Small intestine (tissue), 7 donors: ENCODE results near the gene GTF2F2. TPM values are rescaled to one million over a fixed set of nuclear protein-coding genes. Genes with fewer than 3 reads are reported as not detected.
"Not testable (repeated sequence)": the region's sequence is repeated elsewhere in the genome, so short reads cannot be mapped to it uniquely, and the experiment has no call there.

Experiments
- DNase-seq, 2 donors: peaks; one replicate each; pipeline versions ENCODE4 v3.0.0 to v3.0.0-alpha.2; 2013
- FAIRE-seq: peaks from 2 replicates; lab custom pipeline; 2012; peaks lifted over from hg19 to GRCh38; lab: Jason Lieb, UNC
- H3K27ac ChIP-seq, 3 donors: one replicate each; pipeline ENCODE4 v1.5.1; 2013; ENCODE audit warnings: low read length in 2 of 3, mild to moderate bottlenecking in 2 of 3, control low read depth in 1 of 3, inconsistent platforms in 1 of 3, low read depth in 1 of 3, moderate library complexity in 1 of 3
- H3K27me3 ChIP-seq, 3 donors: one replicate each; pipeline ENCODE4 v1.6.1; 2013; ENCODE audit warnings: low read length in 3 of 3, inconsistent platforms in 1 of 3; ENCODE audit not compliant: control insufficient read depth in 3 of 3, insufficient read depth in 3 of 3
- H3K36me3 ChIP-seq, 3 donors: one replicate each; pipeline ENCODE4 v1.6.1; 2013; ENCODE audit warnings: low read length in 3 of 3, inconsistent platforms in 1 of 3, low read depth in 1 of 3, mild to moderate bottlenecking in 1 of 3, moderate library complexity in 1 of 3; ENCODE audit not compliant: control insufficient read depth in 3 of 3, insufficient read depth in 2 of 3
- H3K4me1 ChIP-seq, 3 donors: one replicate each; pipeline ENCODE4 v1.6.1; 2013; ENCODE audit warnings: low read length in 2 of 3, inconsistent platforms in 1 of 3, low read depth in 1 of 3, mild to moderate bottlenecking in 1 of 3, moderate library complexity in 1 of 3; ENCODE audit not compliant: control insufficient read depth in 3 of 3, insufficient read depth in 2 of 3
- H3K4me3 ChIP-seq, 3 donors: one replicate each; pipeline ENCODE4 v1.5.1; 2013; ENCODE audit warnings: low read length in 3 of 3, control low read depth in 1 of 3, inconsistent platforms in 1 of 3, low read depth in 1 of 3, mild to moderate bottlenecking in 1 of 3, moderate library complexity in 1 of 3
- H3K9me3 ChIP-seq, 2 donors: one replicate each; pipeline ENCODE4 v1.6.1; 2013; ENCODE audit warnings: low read depth in 1 of 2, low read length in 1 of 2; ENCODE audit not compliant: control insufficient read depth in 2 of 2, insufficient read depth in 1 of 2
- WGBS, 3 donors: extraction: QIAGEN DNeasy Blood & Tissue Kit; methylation state at CpG; one replicate each; pipeline ENCODE4 v1.1.7; 2013; 5-methylcytosine and 5-hydroxymethylcytosine counted together
- polyA plus RNA-seq, 4 donors: library from polyadenylated mRNA; stranded (reverse) in 3 of 4; unstranded in 1 of 4; fragments of 200-250 nt in 3 of 4; fragments of 120-200 nt in 1 of 4; gene quantifications; one replicate each; pipeline versions ENCODE4 v1.2.1 to v1.2.3, GENCODE V29; 2013
- donor health status: healthy with polysubstance abuse.
- donor health status: control.
- donor health status: control.
- donor health status: Bipolar disorder and iron deficiency.
- donor health status: healthy.

Gene GTF2F2
- polyA plus RNA-seq, 4 donors = 11.6 to 18.9 (median 15.8) TPM

DNA sequence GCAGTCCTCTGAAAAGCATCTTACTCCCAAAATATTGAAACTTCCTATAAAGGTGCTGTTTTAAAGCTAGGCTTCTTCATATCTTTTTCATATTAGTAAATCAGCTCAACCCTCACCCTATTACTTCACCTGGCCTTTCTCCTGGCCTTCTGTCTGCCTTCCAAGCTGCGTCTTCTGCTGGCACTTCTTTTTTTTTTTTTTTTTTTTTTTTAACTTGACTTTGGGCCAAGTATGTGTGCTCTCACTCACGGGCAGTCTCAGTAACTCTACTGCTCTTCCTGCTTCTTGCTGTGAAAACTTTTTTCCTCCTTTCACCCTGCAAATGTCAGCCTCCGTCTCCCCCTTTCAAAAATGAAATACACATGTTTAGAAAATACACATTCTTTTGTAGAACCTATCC, 121.8 kb downstream of the GTF2F2 start:
- H3K4me1 ChIP-seq = no peaks in the 10 kb centered on the region
- no peaks in the 10 kb centered on the region for H3K9me3 ChIP-seq
- DNase-seq (peak; percentile 39 to 64), FAIRE-seq (no peak)
- peak overlapping the region in 1 of 3 donors; percentile 4 for H3K27ac ChIP-seq
- WGBS, 3 donors = 11 to 27% (median 17%) methylated on average over 3 of the region's 3 CpGs
- H3K27me3 ChIP-seq = no peaks in the 10 kb centered on the region
- H3K4me3 ChIP-seq = no peak overlapping the region
- H3K36me3 ChIP-seq = peaks cover 0 to 2% (median 0%) of the 10 kb centered on the region in 3 donors

DNA sequence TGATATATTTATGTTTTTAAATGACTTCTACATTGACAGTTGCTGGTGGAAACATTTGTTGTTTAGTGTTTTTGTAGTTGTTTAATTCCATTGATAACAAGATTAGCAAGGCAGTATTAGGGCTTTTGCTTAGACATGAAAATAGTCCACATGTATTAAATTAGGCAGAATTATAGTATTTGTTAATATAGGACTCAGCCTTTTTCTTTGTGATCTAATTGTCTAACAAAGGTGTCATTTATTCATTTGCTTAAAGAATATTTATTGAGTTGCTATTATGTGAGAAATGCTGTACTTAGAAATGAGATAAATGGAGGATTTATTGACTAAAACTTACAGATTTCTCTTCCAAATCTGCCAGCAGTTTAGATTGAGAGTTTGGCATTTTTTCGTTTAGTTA, 122.2 kb downstream of the GTF2F2 start:
- H3K9me3 ChIP-seq = no peaks in the 10 kb centered on the region
- no peak overlapping the region for H3K4me3 ChIP-seq
- no peaks in the 10 kb centered on the region for H3K27me3 ChIP-seq
- peaks cover 0 to 2% (median 0%) of the 10 kb centered on the region in 3 donors for H3K36me3 ChIP-seq
- H3K4me1 ChIP-seq = no peaks in the 10 kb centered on the region
- DNase-seq = no peak
- no peak for FAIRE-seq
- WGBS, 3 donors = 53 to 84% (median 68%) methylated on average over 1 of the region's 1 CpG
- peak overlapping the region in 1 of 3 donors; percentile 4 for H3K27ac ChIP-seq

DNA sequence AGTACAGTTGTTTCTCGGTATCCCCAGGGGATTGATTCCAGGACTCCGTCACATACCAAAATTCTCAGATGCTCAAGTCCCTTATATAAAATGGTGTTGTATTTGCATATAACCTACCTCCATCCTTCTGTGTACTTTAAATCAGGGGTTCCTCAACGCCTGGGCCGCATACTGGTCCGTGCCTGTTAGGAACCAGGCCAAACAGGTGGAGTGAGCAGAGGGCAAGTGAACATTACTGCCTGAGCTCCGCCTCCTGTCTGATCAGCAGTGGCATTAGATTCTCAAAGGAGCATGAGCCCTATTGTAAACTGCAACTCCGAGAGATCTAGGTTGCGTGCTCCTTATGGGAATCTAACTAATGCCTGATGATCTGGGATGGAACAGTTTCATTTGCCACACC, 122.8 kb downstream of the GTF2F2 start:
- FAIRE-seq = no peak
- peak; percentile 51 to 81 for DNase-seq
- H3K36me3 ChIP-seq = peaks cover 0 to 2% (median 0%) of the 10 kb centered on the region in 3 donors
- no peaks in the 10 kb centered on the region for H3K4me1 ChIP-seq
- no peaks in the 10 kb centered on the region for H3K27me3 ChIP-seq
- H3K4me3 ChIP-seq = no peak overlapping the region
- no peaks in the 10 kb centered on the region for H3K9me3 ChIP-seq
- H3K27ac ChIP-seq = peak overlapping the region in 1 of 3 donors; percentile 41
- WGBS, 3 donors = 25 to 69% (median 42%) methylated on average over 8 of the region's 8 CpGs

DNA sequence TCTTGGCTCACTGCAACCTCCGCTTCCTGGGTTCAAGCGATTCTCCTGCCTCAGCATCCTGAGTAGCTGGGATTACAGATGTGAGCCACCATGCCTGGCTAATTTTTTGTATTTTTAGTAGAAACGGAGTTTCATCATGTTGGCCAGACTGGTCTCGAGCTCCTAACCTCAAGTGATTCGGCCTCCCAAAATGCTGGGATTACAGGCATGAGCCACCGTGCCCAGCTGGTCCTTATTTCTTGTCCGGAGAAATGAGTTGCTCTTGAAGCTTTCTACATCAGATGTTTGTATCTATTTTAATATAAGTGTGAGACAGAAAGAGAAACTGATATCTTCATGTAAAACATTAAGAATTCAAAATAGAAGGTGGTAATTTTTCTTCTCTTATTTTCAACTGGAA, 124.4 kb downstream of the GTF2F2 start:
- H3K4me3 ChIP-seq, DNase-seq, FAIRE-seq, H3K27ac ChIP-seq, H3K4me1 ChIP-seq, H3K9me3 ChIP-seq, H3K27me3 ChIP-seq, H3K36me3 ChIP-seq: not testable (repeated sequence)
- WGBS, 3 donors = 95 to 99% (median 97%) methylated on average over 7 of the region's 7 CpGs

DNA sequence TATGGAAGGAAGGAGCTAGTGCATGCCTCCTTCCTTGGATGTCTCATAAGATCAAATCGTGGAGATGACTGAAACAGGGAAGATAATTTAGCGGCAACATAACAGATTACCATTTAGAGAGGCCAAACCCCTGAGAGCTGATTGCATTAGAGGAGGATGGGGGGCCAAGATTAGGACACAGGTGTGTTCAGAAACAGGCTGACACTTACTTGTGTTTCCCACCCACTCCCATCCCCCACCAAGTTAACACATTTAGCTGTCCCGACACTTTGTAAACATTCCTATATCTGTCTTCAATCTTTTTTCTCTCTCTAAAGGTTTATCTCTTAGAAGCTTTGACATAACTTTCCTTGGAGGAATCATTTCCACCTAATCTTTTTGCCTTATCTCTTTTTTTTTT, 129.4 kb downstream of the GTF2F2 start:
- no peak for FAIRE-seq
- H3K27me3 ChIP-seq = no peaks in the 10 kb centered on the region
- H3K9me3 ChIP-seq = no peaks in the 10 kb centered on the region
- H3K27ac ChIP-seq = no peak overlapping the region
- 84 to 90% (median 86%) methylated on average over 3 of the region's 3 CpGs for WGBS, 3 donors
- H3K36me3 ChIP-seq = peaks cover 0 to 2% (median 0%) of the 10 kb centered on the region in 3 donors
- peaks cover 0 to 5% (median 0%) of the 10 kb centered on the region in 3 donors for H3K4me1 ChIP-seq
- no peak for DNase-seq
- no peak overlapping the region for H3K4me3 ChIP-seq

DNA sequence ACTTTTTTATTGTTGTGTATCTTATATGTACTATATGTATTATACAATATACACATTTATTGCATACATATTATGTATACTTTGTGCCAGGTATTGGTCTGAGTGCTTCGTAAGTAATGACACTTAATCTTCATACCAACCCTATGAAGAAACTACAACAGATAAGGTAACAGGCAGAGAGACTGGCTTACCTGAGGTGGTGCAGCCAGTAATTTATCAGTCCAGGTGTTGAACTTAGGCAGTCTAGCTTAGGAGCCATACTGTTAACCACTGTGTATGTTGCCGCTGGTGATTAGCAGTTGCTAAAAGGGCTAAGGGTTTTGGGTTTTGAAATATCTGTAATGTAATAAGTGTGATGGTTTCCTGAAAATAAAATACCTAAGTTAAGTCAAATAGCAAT, 134.1 kb downstream of the GTF2F2 start:
- Histone ChIP-seq H3K36me3 (peaks cover 0 to 2% (median 0%) of the 10 kb centered on the region in 3 donors), H3K27me3 (no peaks in the 10 kb centered on the region), H3K4me1 (peaks cover 2 to 13% (median 4%) of the 10 kb centered on the region in 3 donors), H3K4me3 (no peak overlapping the region), H3K9me3 (no peaks in the 10 kb centered on the region), H3K27ac (peak overlapping the region in 1 of 3 donors; percentile 80)
- WGBS, 3 donors = 51 to 70% (median 55%) methylated on average over 2 of the region's 2 CpGs
- no peak for FAIRE-seq
- DNase-seq = peak; percentile 38 to 54

DNA sequence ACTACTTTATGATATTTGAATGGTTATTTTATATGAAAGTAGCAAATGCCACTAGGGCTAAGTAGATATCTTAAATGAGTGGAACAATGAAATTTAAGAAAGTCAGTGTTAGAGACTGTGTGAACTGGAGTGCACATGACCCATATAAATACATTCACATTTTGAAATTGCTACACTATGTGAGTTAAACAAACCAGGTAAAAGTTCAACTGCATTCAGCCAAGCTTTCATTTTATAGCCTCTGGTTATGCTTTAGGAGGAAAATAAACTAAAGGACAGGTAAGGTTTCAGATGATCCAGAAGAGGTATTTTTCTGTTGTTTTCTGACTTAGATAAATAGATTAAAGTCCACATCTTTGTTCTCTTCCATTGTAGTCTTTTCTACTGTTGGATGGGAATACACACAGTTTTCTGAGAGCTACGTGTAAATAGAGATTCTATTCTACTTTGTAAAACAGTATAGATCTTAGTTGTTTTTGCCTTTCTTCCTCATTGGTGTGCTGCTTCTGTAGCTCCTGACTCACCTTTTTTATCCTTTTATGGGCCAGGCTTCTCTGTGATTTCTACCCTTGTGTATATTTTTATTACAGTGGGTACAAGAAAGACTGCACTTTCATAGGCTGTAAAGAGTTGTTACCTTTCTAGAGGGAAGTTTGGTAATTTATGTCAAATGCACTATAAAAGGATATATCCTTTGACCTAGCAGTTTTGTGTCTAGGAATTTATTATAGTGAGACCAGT, 135.1 kb downstream of the GTF2F2 start:
- DNase-seq (peak; percentile 68 to 80), FAIRE-seq (no peak)
- Histone ChIP-seq H3K27ac (peak overlapping the region in 2 of 3 donors; percentile 20 to 80), H3K9me3 (no peaks in the 10 kb centered on the region), H3K27me3 (no peaks in the 10 kb centered on the region), H3K4me3 (no peak overlapping the region), H3K4me1 (peaks cover 2 to 10% (median 4%) of the 10 kb centered on the region in 3 donors), H3K36me3 (peaks cover 0 to 2% (median 0%) of the 10 kb centered on the region in 3 donors)
- 16 to 68% (median 40%) methylated on average over 1 of the region's 1 CpG for WGBS, 3 donors

DNA sequence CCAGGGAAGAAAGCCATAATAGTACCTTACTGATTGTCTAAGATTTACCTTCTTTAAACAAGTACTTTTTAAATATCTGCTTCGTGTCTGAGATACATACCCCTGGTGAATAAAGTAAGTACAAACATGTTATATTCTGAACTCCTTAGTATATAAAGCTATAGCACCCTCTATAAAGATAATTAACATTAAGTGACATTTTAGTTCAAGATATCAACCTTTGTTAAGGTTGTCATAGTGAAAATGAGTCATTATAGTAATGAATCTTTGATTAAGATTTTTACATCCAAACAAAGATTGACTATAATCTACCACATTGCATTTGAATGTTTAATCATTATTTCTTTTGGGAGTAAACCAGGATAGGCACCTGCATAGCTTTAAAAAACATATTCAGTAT, 135.9 kb downstream of the GTF2F2 start:
- peak; percentile 89 for FAIRE-seq
- Histone ChIP-seq H3K9me3 (no peaks in the 10 kb centered on the region), H3K4me1 (peaks cover 2 to 10% (median 4%) of the 10 kb centered on the region in 3 donors), H3K27ac (peak overlapping the region in 1 of 3 donors; percentile 80), H3K36me3 (peaks cover 0 to 5% (median 2%) of the 10 kb centered on the region in 3 donors), H3K4me3 (no peak overlapping the region), H3K27me3 (no peaks in the 10 kb centered on the region)
- DNase-seq = peak in 1 of 2 donors; percentile 11
- 28 to 55% (median 35%) methylated on average over 1 of the region's 1 CpG for WGBS, 3 donors
